Keratinocyte (primary cell): Measurements from ENCODE around the gene COL25A1.

Experiments
- CTCF ChIP-seq, 3 experiments: IDR thresholded peaks in 1 of 3; conservative IDR thresholded peaks in 1 of 3; optimal IDR thresholded peaks in 1 of 3; 2 replicates in 2 of 3; 3 replicates in 1 of 3; pipeline versions ENCODE3 to v1.5.1; 2011; ENCODE audit warnings: low read length in 3 of 3, mild to moderate bottlenecking in 3 of 3, moderate library complexity in 2 of 3, control low read depth in 1 of 3, inconsistent platforms in 1 of 3; ENCODE audit not compliant: insufficient read depth in 2 of 3; ENCODE audit errors: extremely low read depth in 1 of 3
- EZH2 ChIP-seq: IDR thresholded peaks from one replicate; pipeline ENCODE4 v1.6.1; 2012; ENCODE audit warnings: inconsistent platforms, mild to moderate bottlenecking, low read length, moderate library complexity

GRCh38 chr4:108850219-108850649, 452.2 kb downstream of the COL25A1 start:
- TF ChIP-seq CTCF (optimal IDR thresholded peaks at IDR 0.05 in 1 of 3, IDR thresholded peaks at IDR 0.05 in 1 of 3, conservative IDR thresholded peaks at IDR 0.05 in 1 of 3; ENCODE audit: extremely low read depth in 1 of 3, insufficient read depth in 2 of 3, low read length in 3 of 3) (no peak), EZH2 (no peak)
